Thymus (tissue), 11 donors: Measurements from ENCODE around the gene TAOK3. TPM values are rescaled to one million over a fixed set of nuclear protein-coding genes. Genes with fewer than 3 reads are reported as not detected.

Experiments used
- DNase-seq, 9 donors: peaks; one replicate each; pipeline ENCODE4 v3.0.0-alpha.2; 2013; ENCODE audit warnings: low spot score in 9 of 9, low read depth in 6 of 9, missing footprints in 1 of 9
- H3K27ac ChIP-seq, 2 donors: one replicate each; pipeline ENCODE4 v1.5.1; 2013; ENCODE audit warnings: control low read depth in 1 of 2, low read depth in 1 of 2, low read length in 1 of 2, mild to moderate bottlenecking in 1 of 2, moderate library complexity in 1 of 2
- H3K27me3 ChIP-seq, 2 donors: one replicate each; pipeline ENCODE4 v1.5.1; 2013; ENCODE audit warnings: low read length in 1 of 2; ENCODE audit not compliant: control insufficient read depth in 2 of 2, insufficient read depth in 1 of 2
- H3K36me3 ChIP-seq, 2 donors: one replicate each; pipeline ENCODE4 v1.5.1; 2013; ENCODE audit warnings: low read length in 1 of 2, mild to moderate bottlenecking in 1 of 2, moderate library complexity in 1 of 2; ENCODE audit not compliant: control insufficient read depth in 2 of 2, insufficient read depth in 2 of 2
- H3K4me1 ChIP-seq, 2 donors: one replicate each; pipeline ENCODE4 v1.5.1; 2013; ENCODE audit warnings: low read length in 2 of 2; ENCODE audit not compliant: control insufficient read depth in 2 of 2, insufficient read depth in 2 of 2
- H3K4me3 ChIP-seq, 2 donors: one replicate each; pipeline ENCODE4 v1.5.1; 2013; ENCODE audit warnings: low read length in 2 of 2, control low read depth in 1 of 2, mild to moderate bottlenecking in 1 of 2
- H3K9me3 ChIP-seq, 2 donors: one replicate each; pipeline ENCODE4 v1.5.1; 2013; ENCODE audit warnings: low read length in 1 of 2, mild to moderate bottlenecking in 1 of 2; ENCODE audit not compliant: control insufficient read depth in 2 of 2, insufficient read depth in 1 of 2
- WGBS: extraction: QIAGEN DNeasy Blood & Tissue Kit; methylation state at CpG from one replicate; pipeline ENCODE4 v1.1.7; 2013; 5-methylcytosine and 5-hydroxymethylcytosine counted together
- polyA plus RNA-seq: library from polyadenylated mRNA; stranded (reverse); fragments of 200-250 nt; gene quantifications from one replicate; pipeline ENCODE4 v1.2.3, GENCODE V29; 2013
- total RNA-seq: library from RNA; stranded (reverse); fragments of 120-200 nt; gene quantifications from one replicate; pipeline ENCODE4 v1.2.4, GENCODE V29; 2013
- donor health status: healthy.

Gene TAOK3
- total and polyA plus RNA-seq, 2 donors = 16.8 to 35.4 TPM

GRCh38 chr12:118304093-118304492 is 68.6 kb downstream of the TAOK3 start:
- Histone ChIP-seq H3K27me3 (no peaks in the 10 kb centered on the region), H3K9me3 (no peaks in the 10 kb centered on the region), H3K36me3 (no peaks in the 10 kb centered on the region), H3K4me3 (no peak overlapping the region), H3K4me1 (no peaks in the 10 kb centered on the region), H3K27ac (no peak overlapping the region)
- DNase-seq = no peak
- WGBS = 94% methylated on average over 4 of the region's 4 CpGs

- Histone ChIP-seq H3K36me3 (no peaks in the 10 kb centered on the region), H3K27ac (no peak overlapping the region), H3K9me3 (no peaks in the 10 kb centered on the region), H3K4me1 (no peaks in the 10 kb centered on the region), H3K4me3 (no peak overlapping the region), H3K27me3 (no peaks in the 10 kb centered on the region)
- no peak for DNase-seq
Measured at GRCh38 chr12:118302053-118302452, 70.7 kb downstream of the TAOK3 start.

- no peaks in the 10 kb centered on the region for H3K9me3 ChIP-seq
Measured at GRCh38 chr12:118299791-118300460, 72.8 kb downstream of the TAOK3 start.

GRCh38 chr12:118297284-118297683 is 75.4 kb downstream of the TAOK3 start:
- no peak overlapping the region for H3K4me3 ChIP-seq
- H3K4me1 ChIP-seq = no peaks in the 10 kb centered on the region
- 100% methylated on average over 2 of the region's 2 CpGs for WGBS
- no peaks in the 10 kb centered on the region for H3K9me3 ChIP-seq
- H3K36me3 ChIP-seq = peaks cover 0 to 3% of the 10 kb centered on the region in 2 donors
- DNase-seq = no peak
- H3K27me3 ChIP-seq = no peaks in the 10 kb centered on the region
- no peak overlapping the region for H3K27ac ChIP-seq

More at GRCh38 chr12:118299791-118300460, 72.8 kb downstream of the TAOK3 start:
- H3K27me3 ChIP-seq = no peaks in the 10 kb centered on the region
- H3K4me3 ChIP-seq = no peak overlapping the region
- H3K27ac ChIP-seq = no peak overlapping the region
- 78% methylated on average over 5 of the region's 5 CpGs for WGBS
- H3K4me1 ChIP-seq = no peaks in the 10 kb centered on the region
- no peaks in the 10 kb centered on the region for H3K36me3 ChIP-seq
- DNase-seq = no peak

DNA sequence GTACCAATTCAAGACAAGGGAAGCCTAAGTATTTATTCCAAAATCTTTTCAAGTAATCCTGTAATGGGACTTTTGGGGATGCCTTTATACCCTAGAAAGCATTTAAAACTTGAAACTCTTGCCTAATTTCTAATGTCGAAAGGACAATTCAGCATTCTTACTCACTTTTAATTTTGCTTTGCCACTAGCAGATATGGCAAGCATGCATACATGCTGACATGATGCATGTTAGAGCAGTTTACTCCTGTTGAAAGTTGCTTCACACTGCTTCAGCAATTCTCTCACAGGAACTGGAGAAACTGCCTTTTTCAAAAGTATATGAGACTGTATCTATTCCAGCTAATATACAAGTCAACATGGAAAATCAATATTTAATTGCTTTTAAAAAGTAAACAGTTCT is 79.9 kb downstream of the TAOK3 start:
- DNase-seq = no peak
- H3K36me3 ChIP-seq = peaks cover 0 to 3% of the 10 kb centered on the region in 2 donors
- 100% methylated on average over 1 of the region's 1 CpG for WGBS
- H3K4me1 ChIP-seq = no peaks in the 10 kb centered on the region
- no peak overlapping the region for H3K27ac ChIP-seq
- H3K4me3 ChIP-seq = no peak overlapping the region
- H3K9me3 ChIP-seq = no peaks in the 10 kb centered on the region
- no peaks in the 10 kb centered on the region for H3K27me3 ChIP-seq

- no peak overlapping the region for H3K4me3 ChIP-seq
- WGBS = 93% methylated on average over 3 of the region's 3 CpGs
- no peaks in the 10 kb centered on the region for H3K4me1 ChIP-seq
- DNase-seq = no peak
- H3K9me3 ChIP-seq = no peaks in the 10 kb centered on the region
- no peak overlapping the region for H3K27ac ChIP-seq
- no peaks in the 10 kb centered on the region for H3K27me3 ChIP-seq
- peaks cover 0 to 3% of the 10 kb centered on the region in 2 donors for H3K36me3 ChIP-seq
Measured at GRCh38 chr12:118290130-118290529, 82.6 kb downstream of the TAOK3 start.

- DNase-seq = no peak
- Histone ChIP-seq H3K4me3 (no peak overlapping the region), H3K27ac (no peak overlapping the region), H3K36me3 (no peaks in the 10 kb centered on the region), H3K27me3 (no peaks in the 10 kb centered on the region), H3K9me3 (no peaks in the 10 kb centered on the region), H3K4me1 (no peaks in the 10 kb centered on the region)
- 96% methylated on average over 1 of the region's 1 CpG for WGBS
Measured at GRCh38 chr12:118288174-118288573, 84.5 kb downstream of the TAOK3 start.

GRCh38 chr12:118287728-118288127 is 85.0 kb downstream of the TAOK3 start:
- Histone ChIP-seq H3K27ac (no peak overlapping the region), H3K36me3 (no peaks in the 10 kb centered on the region), H3K4me1 (no peaks in the 10 kb centered on the region), H3K27me3 (no peaks in the 10 kb centered on the region), H3K4me3 (no peak overlapping the region), H3K9me3 (no peaks in the 10 kb centered on the region)
- no peak for DNase-seq

DNA sequence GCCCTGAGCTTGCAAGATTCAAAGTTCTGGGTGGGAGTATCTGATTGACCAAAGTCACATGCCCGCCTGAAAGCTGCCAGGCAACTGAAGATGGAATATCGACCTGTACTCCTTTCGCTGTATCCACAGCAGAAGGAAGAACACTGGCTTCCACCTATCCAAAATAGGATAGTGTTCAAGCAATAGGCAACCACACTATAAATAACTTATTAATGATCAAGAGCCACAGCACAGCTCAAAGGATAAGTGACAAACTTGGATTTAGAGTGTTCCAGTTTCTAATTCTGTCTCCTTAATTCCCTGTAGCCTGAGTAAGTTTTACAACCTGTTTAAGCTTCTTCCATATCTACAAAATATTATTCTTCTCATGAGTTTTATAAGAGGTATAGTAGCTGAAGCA is 89.9 kb downstream of the TAOK3 start:
- Histone ChIP-seq H3K4me3 (no peak overlapping the region), H3K36me3 (no peaks in the 10 kb centered on the region), H3K4me1 (no peaks in the 10 kb centered on the region), H3K27ac (no peak overlapping the region), H3K27me3 (no peaks in the 10 kb centered on the region), H3K9me3 (no peaks in the 10 kb centered on the region)
- DNase-seq = no peak
- 97% methylated on average over 3 of the region's 3 CpGs for WGBS
